MM.1S (cell line): ENCODE results near the gene PSD.

Experiments used
- DNase-seq: peaks from one replicate; pipeline ENCODE4 v3.0.0-alpha.2; 2015
- H2AFZ ChIP-seq: fragments of 300-600 bp; sonication (generic); 2 replicates; pipeline ENCODE4 v1.6.0; 2016; ENCODE audit warnings: antibody characterized with exemption, low read length
- H3F3A ChIP-seq: fragments of 300-600 bp; sonication (generic); 2 replicates; pipeline ENCODE4 v1.6.1; 2016; ENCODE audit warnings: mild to moderate bottlenecking, antibody characterized with exemption, low read length, moderate library complexity, mixed read lengths; ENCODE audit not compliant: insufficient read depth
- H3K27ac ChIP-seq: fragments of 300-600 bp; sonication (generic); 2 replicates; pipeline ENCODE4 v1.5.1; 2016; ENCODE audit warnings: mild to moderate bottlenecking, low read length
- H3K27me3 ChIP-seq: fragments of 300-600 bp; sonication (generic); replicated peaks from 2 replicates; pipeline ENCODE4 v1.6.0; 2016; ENCODE audit warnings: low read length; ENCODE audit not compliant: insufficient read depth
- H3K36me3 ChIP-seq: fragments of 300-600 bp; sonication (generic); replicated peaks from 2 replicates; pipeline ENCODE4 v1.6.1; 2016; ENCODE audit warnings: mild to moderate bottlenecking, low read length, mixed read lengths; ENCODE audit not compliant: insufficient read depth
- H3K4me1 ChIP-seq: fragments of 300-600 bp; sonication (generic); 2 replicates; pipeline ENCODE4 v1.6.1; 2016; ENCODE audit warnings: low read length, mixed read lengths
- H3K4me2 ChIP-seq: fragments of 300-600 bp; sonication (generic); 2 replicates; pipeline ENCODE4 v1.6.0; 2016; ENCODE audit warnings: low read depth, low read length
- H3K4me3 ChIP-seq: fragments of 300-600 bp; sonication (generic); 2 replicates; pipeline ENCODE4 v1.5.1; 2016; ENCODE audit warnings: low read length, mixed read lengths
- H3K79me2 ChIP-seq: fragments of 300-600 bp; sonication (generic); 2 replicates; pipeline ENCODE4 v1.6.1; 2016; ENCODE audit warnings: mixed run types, low read length, mixed read lengths
- H3K9ac ChIP-seq: fragments of 300-600 bp; sonication (generic); 2 replicates; pipeline ENCODE4 v1.6.1; 2016; ENCODE audit warnings: low read length, mixed read lengths
- H3K9me2 ChIP-seq: fragments of 300-600 bp; sonication (generic); replicated peaks from 2 replicates; pipeline ENCODE4 v1.6.1; 2016; ENCODE audit warnings: mild to moderate bottlenecking, low read length, mixed read lengths; ENCODE audit not compliant: insufficient read depth
- H3K9me3 ChIP-seq: fragments of 300-600 bp; sonication (generic); replicated peaks from 2 replicates; pipeline ENCODE4 v1.6.1; 2016; ENCODE audit warnings: mild to moderate bottlenecking, low read length, mixed read lengths; ENCODE audit not compliant: insufficient read depth
- H4K20me1 ChIP-seq: fragments of 300-600 bp; sonication (generic); 2 replicates; pipeline ENCODE4 v1.6.1; 2016; ENCODE audit warnings: mild to moderate bottlenecking, low read length, moderate library complexity, mixed read lengths; ENCODE audit not compliant: insufficient read depth
- EZH2 ChIP-seq: fragments of 300-600 bp; sonication (generic); optimal IDR thresholded peaks from 2 replicates; pipeline ENCODE3; 2017; ENCODE audit warnings: low read depth, mild to moderate bottlenecking, antibody characterized with exemption, low read length, mixed read lengths
- EZH2phosphoT487 ChIP-seq: fragments of 300-600 bp; sonication (generic); IDR thresholded peaks from 2 replicates; pipeline ENCODE4 v1.6.1; 2018; ENCODE audit warnings: antibody characterized with exemption, low read length
- TF ChIP-seq, protein P1 (sequence below): fragments of 300-600 bp; sonication (generic); IDR thresholded peaks from 2 replicates; pipeline ENCODE4 v1.5.1; 2016; ENCODE audit warnings: antibody characterized with exemption, low read length, mixed read lengths

The PSD gene

GRCh38 chr10:102423372-102423968 lies 4.9 kb upstream of the PSD start:
- no peak overlapping the region for H2AFZ ChIP-seq
- TF ChIP-seq EZH2phosphoT487 (no peak), EZH2 (no peak)
- TF ChIP-seq, protein P1, sequence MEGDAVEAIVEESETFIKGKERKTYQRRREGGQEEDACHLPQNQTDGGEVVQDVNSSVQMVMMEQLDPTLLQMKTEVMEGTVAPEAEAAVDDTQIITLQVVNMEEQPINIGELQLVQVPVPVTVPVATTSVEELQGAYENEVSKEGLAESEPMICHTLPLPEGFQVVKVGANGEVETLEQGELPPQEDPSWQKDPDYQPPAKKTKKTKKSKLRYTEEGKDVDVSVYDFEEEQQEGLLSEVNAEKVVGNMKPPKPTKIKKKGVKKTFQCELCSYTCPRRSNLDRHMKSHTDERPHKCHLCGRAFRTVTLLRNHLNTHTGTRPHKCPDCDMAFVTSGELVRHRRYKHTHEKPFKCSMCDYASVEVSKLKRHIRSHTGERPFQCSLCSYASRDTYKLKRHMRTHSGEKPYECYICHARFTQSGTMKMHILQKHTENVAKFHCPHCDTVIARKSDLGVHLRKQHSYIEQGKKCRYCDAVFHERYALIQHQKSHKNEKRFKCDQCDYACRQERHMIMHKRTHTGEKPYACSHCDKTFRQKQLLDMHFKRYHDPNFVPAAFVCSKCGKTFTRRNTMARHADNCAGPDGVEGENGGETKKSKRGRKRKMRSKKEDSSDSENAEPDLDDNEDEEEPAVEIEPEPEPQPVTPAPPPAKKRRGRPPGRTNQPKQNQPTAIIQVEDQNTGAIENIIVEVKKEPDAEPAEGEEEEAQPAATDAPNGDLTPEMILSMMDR: no peak
- H3K27ac ChIP-seq: no peak overlapping the region
- no peaks in the 10 kb centered on the region for H3K36me3 ChIP-seq
- H3K27me3 ChIP-seq: no peaks in the 10 kb centered on the region; the same call in 1 of the 2 replicates
- H3K4me3 ChIP-seq: no peak overlapping the region
- no peaks in the 10 kb centered on the region for H3K9me3 ChIP-seq
- peak overlapping the region; percentile 100; the same call in 1 of the 2 replicates for H3K4me2 ChIP-seq
- H4K20me1 ChIP-seq: no peaks in the 10 kb centered on the region
- no peak overlapping the region for H3K9ac ChIP-seq
- DNase-seq: no peak
- peaks cover 22% of the 10 kb centered on the region for H3F3A ChIP-seq
- peaks cover 15% of the 10 kb centered on the region for H3K4me1 ChIP-seq
- H3K9me2 ChIP-seq: no peaks in the 10 kb centered on the region
- peaks cover 4% of the 10 kb centered on the region; the same call in 1 of the 2 replicates for H3K79me2 ChIP-seq

DNA sequence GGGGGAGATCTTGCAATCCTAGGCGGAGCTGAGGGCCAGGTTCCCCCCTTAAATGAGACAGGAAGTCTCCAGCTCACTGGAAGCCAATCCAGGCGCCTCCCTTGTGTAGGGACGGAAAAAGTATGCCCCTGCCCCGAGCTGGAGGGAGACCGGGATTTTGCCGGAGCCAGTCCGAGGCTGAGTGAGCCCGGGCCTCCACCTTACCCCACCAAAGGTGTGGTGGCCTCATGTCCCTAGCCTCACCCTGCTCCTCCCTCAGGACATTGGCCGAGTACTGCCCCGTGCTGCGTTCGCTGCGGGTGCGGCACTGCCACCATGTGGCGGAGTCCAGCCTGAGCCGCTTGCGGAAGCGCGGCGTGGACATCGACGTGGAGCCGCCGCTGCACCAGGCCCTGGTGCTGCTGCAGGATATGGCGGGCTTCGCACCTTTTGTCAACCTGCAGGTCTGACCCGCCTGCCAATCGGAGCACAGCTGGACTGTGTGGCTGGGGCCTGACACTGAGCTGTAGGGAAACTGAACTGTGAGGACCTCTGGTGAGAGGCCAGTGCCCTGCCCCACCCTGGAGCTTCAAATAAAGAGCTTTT lies 4.1 kb upstream of the PSD start:
- no peaks in the 10 kb centered on the region for H3K9me2 ChIP-seq
- no peak for TF ChIP-seq EZH2phosphoT487
- TF ChIP-seq, protein P1: peak; percentile 89
- H3K79me2 ChIP-seq: peaks cover 4% of the 10 kb centered on the region; the same call in 1 of the 2 replicates
- H3K4me3 ChIP-seq: peak overlapping the region; percentile 86
- H3K27me3 ChIP-seq: peaks cover 2% of the 10 kb centered on the region; the same call in 1 of the 2 replicates
- DNase-seq: peak; percentile 84
- H3K4me1 ChIP-seq: peaks cover 15% of the 10 kb centered on the region
- peak overlapping the region; percentile 100 for H3K4me2 ChIP-seq
- peaks cover 22% of the 10 kb centered on the region for H3F3A ChIP-seq
- H3K27ac ChIP-seq: peak overlapping the region; percentile 74; the same call in 1 of the 2 replicates
- H2AFZ ChIP-seq: peak overlapping the region; percentile 84
- H3K9me3 ChIP-seq: no peaks in the 10 kb centered on the region
- H3K9ac ChIP-seq: peak overlapping the region; percentile 80; the same call in 1 of the 2 replicates
- H3K36me3 ChIP-seq: no peaks in the 10 kb centered on the region
- H4K20me1 ChIP-seq: no peaks in the 10 kb centered on the region

- Histone ChIP-seq H3K79me2 (peaks cover 4% of the 10 kb centered on the region; the same call in 1 of the 2 replicates), H3K36me3 (no peaks in the 10 kb centered on the region), H3K9ac (peak overlapping the region; percentile 80), H2AFZ (peak overlapping the region; percentile 84), H4K20me1 (no peaks in the 10 kb centered on the region), H3K4me2 (peak overlapping the region; percentile 100), H3F3A (peaks cover 22% of the 10 kb centered on the region), H3K4me3 (peak overlapping the region; percentile 86), H3K27ac (peak overlapping the region; percentile 74; the same call in 1 of the 2 replicates), H3K9me3 (no peaks in the 10 kb centered on the region), H3K27me3 (peaks cover 9% of the 10 kb centered on the region), H3K4me1 (peaks cover 15% of the 10 kb centered on the region), H3K9me2 (no peaks in the 10 kb centered on the region)
- peak; percentile 66 for DNase-seq
- no peak for TF ChIP-seq EZH2
- TF ChIP-seq, protein P1: no peak
- TF ChIP-seq EZH2phosphoT487: no peak
Observed at GRCh38 chr10:102421757-102422512, 3.4 kb upstream of the PSD start.
